A549 (cell line): ENCODE results near the gene LCNL1.

ENCODE experiments used
- CBX8 ChIP-seq: fragments of 200-600 bp; sonication (generic); IDR thresholded peaks from 2 replicates; pipeline ENCODE4 v1.6.1; 2016
- CHD2 ChIP-seq: fragments of 150-350 bp; IDR thresholded peaks from 2 replicates; pipeline ENCODE4 v1.6.1; 2014; ENCODE audit warnings: low read length; ENCODE audit not compliant: partially characterized antibody
- JUN ChIP-seq, 2 experiments: fragments of >200 bp; sonication (Bioruptor Twin); formaldehyde crosslinking; IDR thresholded peaks; 2 replicates in 1 of 2; 3 replicates in 1 of 2; pipeline ENCODE4 v1.6.1; 2016 to 2017
- POLR2A ChIP-seq: IDR thresholded peaks from 2 replicates; pipeline ENCODE4 v1.6.1; 2012; ENCODE audit warnings: mild to moderate bottlenecking, low read length
- RAD21 ChIP-seq, 2 experiments: fragments of >200 bp in 1 of 2; sonication (Bioruptor Twin) in 1 of 2; formaldehyde crosslinking in 1 of 2; IDR thresholded peaks in 1 of 2; conservative IDR thresholded peaks in 1 of 2; 2 replicates in 1 of 2; 3 replicates in 1 of 2; pipeline ENCODE4 v1.6.1; 2012 to 2018; ENCODE audit warnings: inconsistent platforms in 1 of 2
- SMC3 ChIP-seq: fragments of >200 bp; sonication (Bioruptor Twin); formaldehyde crosslinking; IDR thresholded peaks from 3 replicates; pipeline ENCODE4 v1.6.1; 2018; ENCODE audit warnings: inconsistent platforms
- TP53 ChIP-seq: fragments of 250-450 bp; sonication (Bioruptor Pico); IDR thresholded peaks from 2 replicates; pipeline ENCODE4 v1.5.0; 2021; ENCODE audit warnings: mild to moderate bottlenecking, moderate library complexity
- TF ChIP-seq, protein P1 (sequence below): fragments of 450-650 bp; IDR thresholded peaks from 2 replicates; pipeline ENCODE4 v1.6.1; 2014; ENCODE audit warnings: antibody characterized with exemption
- TF ChIP-seq, protein P2 (sequence below): fragments of >200 bp; sonication (Bioruptor Twin); formaldehyde crosslinking; IDR thresholded peaks from 3 replicates; pipeline ENCODE4 v1.5.1; 2016
- TF ChIP-seq, protein P3 (sequence below): fragments of 200-600 bp; sonication (generic); IDR thresholded peaks from 2 replicates; pipeline ENCODE4 v1.6.1; 2016; ENCODE audit warnings: antibody characterized with exemption, mild to moderate bottlenecking, moderate library complexity

DNA sequence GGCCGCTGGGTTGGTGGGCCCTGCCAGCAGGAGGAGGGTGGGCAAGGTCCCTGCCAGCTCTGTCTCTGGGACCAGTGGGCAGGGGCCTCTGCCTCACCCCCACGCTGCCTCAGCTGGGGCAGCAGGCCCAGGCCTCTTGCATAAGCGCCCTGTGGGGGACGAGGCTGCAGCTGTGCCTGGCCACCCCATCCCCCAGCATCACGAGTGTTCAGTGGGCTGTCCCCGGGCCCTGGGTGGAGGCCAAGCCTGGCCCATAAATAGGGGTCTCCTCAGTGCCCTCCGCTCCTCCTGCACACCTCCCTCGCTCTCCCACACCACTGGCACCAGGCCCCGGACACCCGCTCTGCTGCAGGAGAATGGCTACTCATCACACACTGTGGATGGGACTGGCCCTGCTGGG is 5.6 kb upstream of the LCNL1 start, which contains the start of gene PTGDS:
- TF ChIP-seq, protein P1, sequence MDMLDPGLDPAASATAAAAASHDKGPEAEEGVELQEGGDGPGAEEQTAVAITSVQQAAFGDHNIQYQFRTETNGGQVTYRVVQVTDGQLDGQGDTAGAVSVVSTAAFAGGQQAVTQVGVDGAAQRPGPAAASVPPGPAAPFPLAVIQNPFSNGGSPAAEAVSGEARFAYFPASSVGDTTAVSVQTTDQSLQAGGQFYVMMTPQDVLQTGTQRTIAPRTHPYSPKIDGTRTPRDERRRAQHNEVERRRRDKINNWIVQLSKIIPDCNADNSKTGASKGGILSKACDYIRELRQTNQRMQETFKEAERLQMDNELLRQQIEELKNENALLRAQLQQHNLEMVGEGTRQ, result no peak
- TF ChIP-seq CBX8, result no peak
- TF ChIP-seq, protein P2, sequence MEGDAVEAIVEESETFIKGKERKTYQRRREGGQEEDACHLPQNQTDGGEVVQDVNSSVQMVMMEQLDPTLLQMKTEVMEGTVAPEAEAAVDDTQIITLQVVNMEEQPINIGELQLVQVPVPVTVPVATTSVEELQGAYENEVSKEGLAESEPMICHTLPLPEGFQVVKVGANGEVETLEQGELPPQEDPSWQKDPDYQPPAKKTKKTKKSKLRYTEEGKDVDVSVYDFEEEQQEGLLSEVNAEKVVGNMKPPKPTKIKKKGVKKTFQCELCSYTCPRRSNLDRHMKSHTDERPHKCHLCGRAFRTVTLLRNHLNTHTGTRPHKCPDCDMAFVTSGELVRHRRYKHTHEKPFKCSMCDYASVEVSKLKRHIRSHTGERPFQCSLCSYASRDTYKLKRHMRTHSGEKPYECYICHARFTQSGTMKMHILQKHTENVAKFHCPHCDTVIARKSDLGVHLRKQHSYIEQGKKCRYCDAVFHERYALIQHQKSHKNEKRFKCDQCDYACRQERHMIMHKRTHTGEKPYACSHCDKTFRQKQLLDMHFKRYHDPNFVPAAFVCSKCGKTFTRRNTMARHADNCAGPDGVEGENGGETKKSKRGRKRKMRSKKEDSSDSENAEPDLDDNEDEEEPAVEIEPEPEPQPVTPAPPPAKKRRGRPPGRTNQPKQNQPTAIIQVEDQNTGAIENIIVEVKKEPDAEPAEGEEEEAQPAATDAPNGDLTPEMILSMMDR, result no peak
- no peak for TF ChIP-seq SMC3
- no peak for TF ChIP-seq CHD2
- no peak for TF ChIP-seq RAD21 (conservative IDR thresholded peaks at IDR 0.05 in 1 of 2, IDR thresholded peaks at IDR 0.05 in 1 of 2)
- TF ChIP-seq, protein P3, sequence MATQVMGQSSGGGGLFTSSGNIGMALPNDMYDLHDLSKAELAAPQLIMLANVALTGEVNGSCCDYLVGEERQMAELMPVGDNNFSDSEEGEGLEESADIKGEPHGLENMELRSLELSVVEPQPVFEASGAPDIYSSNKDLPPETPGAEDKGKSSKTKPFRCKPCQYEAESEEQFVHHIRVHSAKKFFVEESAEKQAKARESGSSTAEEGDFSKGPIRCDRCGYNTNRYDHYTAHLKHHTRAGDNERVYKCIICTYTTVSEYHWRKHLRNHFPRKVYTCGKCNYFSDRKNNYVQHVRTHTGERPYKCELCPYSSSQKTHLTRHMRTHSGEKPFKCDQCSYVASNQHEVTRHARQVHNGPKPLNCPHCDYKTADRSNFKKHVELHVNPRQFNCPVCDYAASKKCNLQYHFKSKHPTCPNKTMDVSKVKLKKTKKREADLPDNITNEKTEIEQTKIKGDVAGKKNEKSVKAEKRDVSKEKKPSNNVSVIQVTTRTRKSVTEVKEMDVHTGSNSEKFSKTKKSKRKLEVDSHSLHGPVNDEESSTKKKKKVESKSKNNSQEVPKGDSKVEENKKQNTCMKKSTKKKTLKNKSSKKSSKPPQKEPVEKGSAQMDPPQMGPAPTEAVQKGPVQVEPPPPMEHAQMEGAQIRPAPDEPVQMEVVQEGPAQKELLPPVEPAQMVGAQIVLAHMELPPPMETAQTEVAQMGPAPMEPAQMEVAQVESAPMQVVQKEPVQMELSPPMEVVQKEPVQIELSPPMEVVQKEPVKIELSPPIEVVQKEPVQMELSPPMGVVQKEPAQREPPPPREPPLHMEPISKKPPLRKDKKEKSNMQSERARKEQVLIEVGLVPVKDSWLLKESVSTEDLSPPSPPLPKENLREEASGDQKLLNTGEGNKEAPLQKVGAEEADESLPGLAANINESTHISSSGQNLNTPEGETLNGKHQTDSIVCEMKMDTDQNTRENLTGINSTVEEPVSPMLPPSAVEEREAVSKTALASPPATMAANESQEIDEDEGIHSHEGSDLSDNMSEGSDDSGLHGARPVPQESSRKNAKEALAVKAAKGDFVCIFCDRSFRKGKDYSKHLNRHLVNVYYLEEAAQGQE, result no peak
- no peak for TF ChIP-seq TP53 (CRISPR knock-in tag)
- no peak for TF ChIP-seq POLR2A
- TF ChIP-seq JUN (IDR thresholded peaks at IDR 0.05), result no peak
